Lower lobe of right lung (tissue), 2 donors: Measurements from ENCODE around the gene SACS. TPM values are rescaled to one million over a fixed set of nuclear protein-coding genes. Genes with fewer than 3 reads are reported as not detected.

ENCODE experiments used
- ATAC-seq, 2 donors: fragments of 200-7000 bp; cut with Tn5 transposase; one replicate each; pipeline ENCODE4 v1.9.1; 2020 to 2022; ENCODE audit warnings: mild to moderate bottlenecking in 2 of 2, moderate library complexity in 2 of 2
- DNase-seq: peaks from one replicate; pipeline ENCODE4 v3.0.0-alpha.2; 2020
- H3K27ac ChIP-seq: fragments of 200-600 bp; one replicate; pipeline ENCODE4 v1.8.0; 2022
- H3K27me3 ChIP-seq: fragments of 200-600 bp; one replicate; pipeline ENCODE4 v1.8.0; 2022; ENCODE audit warnings: low read depth
- H3K36me3 ChIP-seq: fragments of 200-600 bp; one replicate; pipeline ENCODE4 v1.8.0; 2022; ENCODE audit warnings: mild to moderate bottlenecking
- H3K4me1 ChIP-seq: fragments of 200-600 bp; one replicate; pipeline ENCODE4 v1.8.0; 2022
- H3K4me3 ChIP-seq: fragments of 200-600 bp; one replicate; pipeline ENCODE4 v1.8.0; 2022; ENCODE audit warnings: mild to moderate bottlenecking
- H3K9me3 ChIP-seq: fragments of 200-600 bp; one replicate; pipeline ENCODE4 v1.8.0; 2022
- CTCF ChIP-seq: fragments of 200-600 bp; IDR thresholded peaks from one replicate; pipeline ENCODE4 v1.8.0; 2022; ENCODE audit warnings: antibody characterized with exemption, mild to moderate bottlenecking
- intact Hi-C: fragments of 100-400 bp; cut with DNase I; formaldehyde crosslinking; loops from one replicate; pipeline ENCODE4 v1.11.0; 2022
- total RNA-seq: library from RNA; stranded (reverse); fragmentation: NEBNext Ultra II Directional; extraction: Animal tissue kit (Norgen Biotek cat#: 25700); gene quantifications from one replicate; pipeline ENCODE4 v1.2.1, GENCODE V29; 2021
- donor health status: DM: no; HTN: yes; CAD: no; lungs with severe emphysema.

SACS gene
- total RNA-seq, 1 donor from 2014 or later, result 6.7 TPM

- no peaks in the 10 kb centered on the region for H3K27me3 ChIP-seq
- no peaks in the 10 kb centered on the region for H3K9me3 ChIP-seq
- no peaks in the 10 kb centered on the region for H3K4me1 ChIP-seq
- intact Hi-C loops, result no loop called here
- no peak overlapping the region for H3K27ac ChIP-seq
- H3K4me3 ChIP-seq, result no peak overlapping the region
- H3K36me3 ChIP-seq, result no peaks in the 10 kb centered on the region
- TF ChIP-seq CTCF, result no peak
- ATAC-seq (no peak), DNase-seq (no peak)
Measured at GRCh38 chr13:23399347-23399746, 34.2 kb downstream of the SACS start.

GRCh38 chr13:23394821-23395220 lies 38.7 kb downstream of the SACS start:
- no peak for TF ChIP-seq CTCF
- H3K36me3 ChIP-seq, result no peaks in the 10 kb centered on the region
- intact Hi-C loops, result no loop called here
- H3K4me3 ChIP-seq, result no peak overlapping the region
- DNase-seq (no peak), ATAC-seq (no peak)
- no peaks in the 10 kb centered on the region for H3K4me1 ChIP-seq
- H3K9me3 ChIP-seq, result no peaks in the 10 kb centered on the region
- no peaks in the 10 kb centered on the region for H3K27me3 ChIP-seq
- H3K27ac ChIP-seq, result no peak overlapping the region

- H3K4me3 ChIP-seq, result no peak overlapping the region
- no peak for TF ChIP-seq CTCF
- ATAC-seq (no peak), DNase-seq (no peak)
- H3K27ac ChIP-seq, result no peak overlapping the region
- H3K36me3 ChIP-seq, result no peaks in the 10 kb centered on the region
- H3K27me3 ChIP-seq, result no peaks in the 10 kb centered on the region
- no peaks in the 10 kb centered on the region for H3K9me3 ChIP-seq
- no peaks in the 10 kb centered on the region for H3K4me1 ChIP-seq
- intact Hi-C loops, result no loop called here
Measured at GRCh38 chr13:23392925-23393645, 40.4 kb downstream of the SACS start.

GRCh38 chr13:23392313-23392712 lies 41.2 kb downstream of the SACS start:
- no peak for TF ChIP-seq CTCF
- Histone ChIP-seq H3K27ac (no peak overlapping the region), H3K9me3 (no peaks in the 10 kb centered on the region), H3K36me3 (no peaks in the 10 kb centered on the region), H3K27me3 (no peaks in the 10 kb centered on the region), H3K4me3 (no peak overlapping the region), H3K4me1 (no peaks in the 10 kb centered on the region)
- DNase-seq (no peak), ATAC-seq (no peak)
- intact Hi-C loops, result no loop called here

- no peak overlapping the region for H3K4me3 ChIP-seq
- DNase-seq, result no peak
- no peaks in the 10 kb centered on the region for H3K36me3 ChIP-seq
- no peak overlapping the region for H3K27ac ChIP-seq
- intact Hi-C loops, result no loop called here
- no peaks in the 10 kb centered on the region for H3K9me3 ChIP-seq
- H3K4me1 ChIP-seq, result no peaks in the 10 kb centered on the region
- no peak for TF ChIP-seq CTCF
- no peaks in the 10 kb centered on the region for H3K27me3 ChIP-seq
- ATAC-seq, result no peak
Measured at GRCh38 chr13:23391752-23392151, 41.8 kb downstream of the SACS start.
